Endothelial cell of umbilical vein (primary cell): Measurements from ENCODE around the gene SMARCA2. TPM values are rescaled to one million over a fixed set of nuclear protein-coding genes. Genes with fewer than 3 reads are reported as not detected.

ENCODE experiments used
- BruUV-seq: library from RNA; stranded (reverse); fragments of 400-500 nt; replicated peaks from 2 replicates; lab custom pipeline; 2021; lab: Mats Ljungman, UMichigan
- CTCF ChIA-PET: fragments of 300-600, 350-600 bp; sonication (Branson Sonifier 250); formaldehyde crosslinking; loops from one replicate; lab custom pipeline; 2021; ENCODE audit warnings: antibody characterized with exemption, inconsistent platforms; lab: Charles Lee
- POLR2A ChIA-PET: fragments of 300-600, 350-600 bp; sonication (Branson Sonifier 250); formaldehyde crosslinking; loops from one replicate; lab custom pipeline; 2021; ENCODE audit warnings: antibody characterized with exemption, inconsistent platforms; lab: Charles Lee
- DNase-seq: peaks from one replicate; pipeline ENCODE4 v3.0.0-alpha.2; 2011; ENCODE audit warnings: low read depth, low spot score
- FAIRE-seq: peaks from 2 replicates; lab custom pipeline; 2011; peaks lifted over from hg19 to GRCh38; lab: Jason Lieb, UNC
- H2AFZ ChIP-seq: 2 replicates; pipeline ENCODE4 v1.6.0; 2012; ENCODE audit warnings: low read depth, low read length, control low read depth, inconsistent platforms
- H3K27ac ChIP-seq: 2 replicates; pipeline ENCODE4 v1.5.1; 2011; ENCODE audit warnings: low read depth, mild to moderate bottlenecking, control low read depth, low read length, moderate library complexity; ENCODE audit not compliant: insufficient read depth
- H3K27me3 ChIP-seq, 2 experiments: 2 replicates each; pipeline versions ENCODE4 v1.6.0 to v1.6.1; 2011; ENCODE audit warnings: low read length in 2 of 2, mixed read lengths in 1 of 2; ENCODE audit not compliant: control insufficient read depth in 2 of 2, insufficient read depth in 2 of 2
- H3K36me3 ChIP-seq, 2 experiments: 2 replicates in 1 of 2; 3 replicates in 1 of 2; pipeline ENCODE4 v1.5.1; 2011; ENCODE audit warnings: low read length in 2 of 2, mild to moderate bottlenecking in 1 of 2, moderate library complexity in 1 of 2; ENCODE audit not compliant: control insufficient read depth in 2 of 2, insufficient read depth in 2 of 2; ENCODE audit errors: extremely low read depth in 1 of 2
- H3K4me1 ChIP-seq: 3 replicates; pipeline ENCODE4 v1.5.1; 2011; ENCODE audit warnings: mild to moderate bottlenecking, low read length; ENCODE audit not compliant: control insufficient read depth, insufficient read depth; ENCODE audit errors: extremely low read depth
- H3K4me2 ChIP-seq: 2 replicates; pipeline ENCODE4 v1.6.1; 2011; ENCODE audit warnings: low read length, control low read depth, mixed read lengths; ENCODE audit not compliant: insufficient read depth
- H3K4me3 ChIP-seq, 3 experiments: fragments of 200-600 bp in 1 of 3; sonication (generic), shearing (Covaris generic) in 1 of 3; replicated peaks in 1 of 3; 2 replicates each; pipeline ENCODE4 v1.5.1; 2011 to 2016; ENCODE audit warnings: control low read depth in 3 of 3, low read length in 3 of 3, mild to moderate bottlenecking in 2 of 3, inconsistent platforms in 1 of 3, low read depth in 1 of 3, moderate library complexity in 1 of 3; ENCODE audit not compliant: insufficient read depth in 1 of 3
- H3K79me2 ChIP-seq: 2 replicates; pipeline ENCODE4 v1.6.0; 2012; ENCODE audit warnings: low read length, inconsistent platforms; ENCODE audit not compliant: control insufficient read depth, insufficient read depth
- H3K9ac ChIP-seq: replicated peaks from 2 replicates; pipeline ENCODE3; 2011; ENCODE audit warnings: low read length, control low read depth; ENCODE audit not compliant: insufficient read depth; ENCODE audit errors: extremely low read depth
- H3K9me1 ChIP-seq: replicated peaks from 3 replicates; pipeline ENCODE4 v1.6.0; 2011; ENCODE audit warnings: mild to moderate bottlenecking, low read length; ENCODE audit not compliant: control insufficient read depth, insufficient read depth; ENCODE audit errors: extremely low read depth
- H3K9me3 ChIP-seq: replicated peaks from 2 replicates; pipeline ENCODE4 v1.5.1; 2012; ENCODE audit warnings: low read length, inconsistent platforms; ENCODE audit not compliant: control insufficient read depth, insufficient read depth
- H4K20me1 ChIP-seq: replicated peaks from 2 replicates; pipeline ENCODE3; 2011; ENCODE audit warnings: mild to moderate bottlenecking, low read length; ENCODE audit not compliant: control insufficient read depth, insufficient read depth; ENCODE audit errors: extremely low read depth
- EZH2 ChIP-seq: IDR thresholded peaks from 2 replicates; pipeline ENCODE4 v1.6.1; 2012; ENCODE audit warnings: borderline replicate concordance, low read depth, mild to moderate bottlenecking, moderate library complexity, low read length, inconsistent platforms; ENCODE audit not compliant: severe bottlenecking
- FOS ChIP-seq: IDR thresholded peaks from 2 replicates; pipeline ENCODE4 v1.6.1; 2011; ENCODE audit warnings: mild to moderate bottlenecking, low read length, moderate library complexity, borderline replicate concordance; ENCODE audit not compliant: insufficient read depth
- GATA2 ChIP-seq: IDR thresholded peaks from 2 replicates; pipeline ENCODE4 v1.7.0; 2011; ENCODE audit warnings: low read depth, mild to moderate bottlenecking, moderate library complexity, mixed read lengths, low read length; ENCODE audit not compliant: insufficient read length, insufficient read depth
- JUN ChIP-seq: IDR thresholded peaks from 2 replicates; pipeline ENCODE4 v1.6.1; 2011; ENCODE audit warnings: borderline replicate concordance, low read depth; ENCODE audit not compliant: insufficient read length, insufficient read depth
- MAX ChIP-seq: IDR thresholded peaks from 2 replicates; pipeline ENCODE4 v1.6.1; 2011; ENCODE audit not compliant: insufficient read depth, insufficient read length
- MYC ChIP-seq: IDR thresholded peaks from one replicate; pipeline ENCODE4 v1.6.1; 2011; ENCODE audit warnings: mild to moderate bottlenecking, low read depth, low read length
- POLR2A ChIP-seq: IDR thresholded peaks from 2 replicates; pipeline ENCODE4 v1.6.1; 2012; ENCODE audit warnings: low read depth, mild to moderate bottlenecking, control low read depth, low read length
- POLR2AphosphoS5 ChIP-seq: IDR thresholded peaks from 2 replicates; pipeline ENCODE4 v1.6.1; 2012; ENCODE audit warnings: low read depth, mild to moderate bottlenecking, control low read depth, low read length, moderate library complexity; ENCODE audit not compliant: insufficient read depth
- dilution Hi-C: fragments of 300-500 bp; cut with MboI; formaldehyde crosslinking; loops from one replicate; pipeline ENCODE4 v1.15.0; 2019; ENCODE audit warnings: low sequenced_read_pairs; ENCODE audit not compliant: extremely low pct_ligation_motif_present
- intact Hi-C: fragments of 100-400 bp; cut with micrococcal nuclease; formaldehyde crosslinking; loops from one replicate; pipeline ENCODE4 v1.10.0; 2022
- polyA plus RNA-seq, 4 experiments: library from polyadenylated mRNA; depleted of rRNA in 3 of 4; stranded (reverse) in 3 of 4; unstranded in 1 of 4; fragments of >200 nt; gene quantifications; 2 replicates each; pipeline versions ENCODE4 v1.2.1 to v1.2.3, GENCODE V29; 2011 to 2012; ENCODE audit warnings: missing spikeins in 1 of 4
- total RNA-seq: library from RNA; stranded (reverse); gene quantifications from 2 replicates; pipeline ENCODE4 v1.2.3, GENCODE V29; 2021
- TF ChIP-seq, protein P1 (sequence below), 2 donors: IDR thresholded peaks; 1 replicate in 1 of 2; 2 replicates in 1 of 2; pipeline ENCODE4 v1.5.1; 2011; ENCODE audit warnings: low read length in 2 of 2, mild to moderate bottlenecking in 2 of 2, moderate library complexity in 2 of 2, control low read depth in 1 of 2, inconsistent platforms in 1 of 2, low read depth in 1 of 2; ENCODE audit not compliant: insufficient read depth in 1 of 2; ENCODE audit errors: extremely low read depth in 1 of 2

Gene SMARCA2
- total and polyA plus RNA-seq, 2 donors (not counting 3 experiments of a cell fraction or from before 2014, with no cell fraction given) = 54.5 to 79.9 TPM

GRCh38 chr9:2214707-2215106, 199.6 kb downstream of the SMARCA2 start:
- TF ChIP-seq, protein P1, sequence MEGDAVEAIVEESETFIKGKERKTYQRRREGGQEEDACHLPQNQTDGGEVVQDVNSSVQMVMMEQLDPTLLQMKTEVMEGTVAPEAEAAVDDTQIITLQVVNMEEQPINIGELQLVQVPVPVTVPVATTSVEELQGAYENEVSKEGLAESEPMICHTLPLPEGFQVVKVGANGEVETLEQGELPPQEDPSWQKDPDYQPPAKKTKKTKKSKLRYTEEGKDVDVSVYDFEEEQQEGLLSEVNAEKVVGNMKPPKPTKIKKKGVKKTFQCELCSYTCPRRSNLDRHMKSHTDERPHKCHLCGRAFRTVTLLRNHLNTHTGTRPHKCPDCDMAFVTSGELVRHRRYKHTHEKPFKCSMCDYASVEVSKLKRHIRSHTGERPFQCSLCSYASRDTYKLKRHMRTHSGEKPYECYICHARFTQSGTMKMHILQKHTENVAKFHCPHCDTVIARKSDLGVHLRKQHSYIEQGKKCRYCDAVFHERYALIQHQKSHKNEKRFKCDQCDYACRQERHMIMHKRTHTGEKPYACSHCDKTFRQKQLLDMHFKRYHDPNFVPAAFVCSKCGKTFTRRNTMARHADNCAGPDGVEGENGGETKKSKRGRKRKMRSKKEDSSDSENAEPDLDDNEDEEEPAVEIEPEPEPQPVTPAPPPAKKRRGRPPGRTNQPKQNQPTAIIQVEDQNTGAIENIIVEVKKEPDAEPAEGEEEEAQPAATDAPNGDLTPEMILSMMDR (IDR thresholded peaks at IDR 0.05; ENCODE audit: extremely low read depth in 1 of 2, insufficient read depth in 1 of 2, low read depth in 1 of 2, low read length in 2 of 2) = no peak
- no peak for TF ChIP-seq GATA2
- TF ChIP-seq EZH2 = no peak
- no peak for TF ChIP-seq MYC
- no peak for TF ChIP-seq FOS
- no peak for TF ChIP-seq JUN
- TF ChIP-seq MAX = no peak
- no peak for TF ChIP-seq POLR2AphosphoS5
- no peak for TF ChIP-seq POLR2A
- H3K4me1 ChIP-seq = peaks cover 4% of the 10 kb centered on the region
- H2AFZ ChIP-seq = no peak overlapping the region
- no peak overlapping the region for H3K4me2 ChIP-seq
- no peak for DNase-seq
- FAIRE-seq = no peak
- no peaks in the 10 kb centered on the region for H4K20me1 ChIP-seq
- POLR2A ChIA-PET = no interaction called here
- intact Hi-C loops = no loop called here
- no TSS peak for BruUV-seq
- CTCF ChIA-PET = interaction anchor here (0.7 kb wide), 1 partner anchor 12 kb away, joined by 3 read pairs; no protein-coding TSS in a partner anchor
- no peaks in the 10 kb centered on the region for H3K9me1 ChIP-seq
- no peak overlapping the region for H3K9ac ChIP-seq
- no peak overlapping the region for H3K4me3 ChIP-seq
- no peaks in the 10 kb centered on the region for H3K36me3 ChIP-seq
- no peaks in the 10 kb centered on the region for H3K27me3 ChIP-seq
- H3K9me3 ChIP-seq = no peaks in the 10 kb centered on the region
- no peaks in the 10 kb centered on the region for H3K79me2 ChIP-seq
- no peak overlapping the region for H3K27ac ChIP-seq
- dilution Hi-C loops = no loop called here
